ENCODE data around the gene TDRD7. TPM values are rescaled to one million over a fixed set of nuclear protein-coding genes. Genes with fewer than 3 reads are reported as not detected.

Gene TDRD7
- total RNA-seq, 3 donors from 2014 or later = 31.1 to 36.6 (median 33.4) TPM

DNA sequence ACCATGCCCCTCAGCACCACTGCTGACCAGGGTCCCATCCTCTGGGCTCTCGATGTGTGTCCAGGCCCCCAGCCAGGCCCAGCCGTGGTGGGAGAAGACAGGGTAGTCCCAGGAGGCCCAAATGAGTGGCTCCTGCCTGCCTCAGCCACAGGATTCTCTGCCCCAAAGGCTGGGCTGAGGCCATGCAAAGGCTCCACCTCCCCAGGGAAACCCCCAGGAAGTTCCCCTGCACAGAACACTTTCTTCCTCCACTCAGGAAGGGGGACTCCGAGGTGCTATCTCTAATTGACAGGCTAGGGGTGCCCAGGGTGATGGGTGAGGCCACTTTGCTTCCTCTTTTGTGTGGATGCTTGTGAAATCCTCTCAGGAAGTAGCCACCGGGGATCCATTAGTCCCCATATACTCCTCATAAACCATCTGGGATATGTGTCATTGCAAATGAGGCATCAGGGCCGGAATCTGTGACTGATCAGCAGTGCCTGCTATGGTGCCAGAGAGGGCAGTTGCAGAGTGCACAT lies 23.1 kb upstream of the TDRD7 start:
- DNase-seq (no peak), ATAC-seq (no peak)
- no peak for TF ChIP-seq CTCF (IDR thresholded peaks at IDR 0.05)
- no peaks in the 10 kb centered on the region for H3K9me3 ChIP-seq
- H3K4me3 ChIP-seq = no peak overlapping the region
- peaks cover 13% of the 10 kb centered on the region for H3K4me1 ChIP-seq (ENCODE audit: low read depth)
- intact Hi-C loops (cut with DNase I, micrococcal nuclease) = no loop called here
- no peaks in the 10 kb centered on the region for H3K36me3 ChIP-seq (ENCODE audit: low read depth)

- H3K4me3 ChIP-seq = no peak overlapping the region
- ATAC-seq = no peak
- DNase-seq = no peak
- H3K4me1 ChIP-seq (ENCODE audit: low read depth) = peaks cover 13% of the 10 kb centered on the region
- H3K36me3 ChIP-seq (ENCODE audit: low read depth) = no peaks in the 10 kb centered on the region
- no peak for TF ChIP-seq CTCF (IDR thresholded peaks at IDR 0.05)
- intact Hi-C loops (cut with DNase I, micrococcal nuclease) = no loop called here
- no peaks in the 10 kb centered on the region for H3K9me3 ChIP-seq
Observed at GRCh38 chr9:97389249-97389648, 22.6 kb upstream of the TDRD7 start.

GRCh38 chr9:97390791-97391406 lies 21.0 kb upstream of the TDRD7 start:
- intact Hi-C loops (cut with DNase I, micrococcal nuclease) = loop anchor here in 1 of 2 donors (10.0 kb wide), 1 partner anchor 536 kb away; the partner anchor contains the start of gene ZNF782
- TF ChIP-seq CTCF (IDR thresholded peaks at IDR 0.05) = no peak
- Histone ChIP-seq H3K36me3 (ENCODE audit: low read depth) (no peaks in the 10 kb centered on the region), H3K4me1 (ENCODE audit: low read depth) (peaks cover 10% of the 10 kb centered on the region), H3K4me3 (no peak overlapping the region), H3K9me3 (no peaks in the 10 kb centered on the region)
- ATAC-seq = no peak
- DNase-seq = no peak

GRCh38 chr9:97394881-97395280 lies 17.0 kb upstream of the TDRD7 start:
- no peak for DNase-seq
- Histone ChIP-seq H3K36me3 (ENCODE audit: low read depth) (no peaks in the 10 kb centered on the region), H3K4me1 (ENCODE audit: low read depth) (no peaks in the 10 kb centered on the region), H3K4me3 (no peak overlapping the region), H3K9me3 (no peaks in the 10 kb centered on the region)
- intact Hi-C loops (cut with DNase I, micrococcal nuclease) = loop anchor here (5.0 to 10.0 kb wide), 2 partner anchors 533 to 540 kb away; partner anchors contain the start of gene ZNF782 (in 1 of the 2)
- no peak for TF ChIP-seq CTCF (IDR thresholded peaks at IDR 0.05)
- ATAC-seq = no peak

- DNase-seq (no peak), ATAC-seq (no peak)
- TF ChIP-seq CTCF (IDR thresholded peaks at IDR 0.05) = no peak
- no peaks in the 10 kb centered on the region for H3K9me3 ChIP-seq
- H3K36me3 ChIP-seq (ENCODE audit: low read depth) = no peaks in the 10 kb centered on the region
- no peaks in the 10 kb centered on the region for H3K4me1 ChIP-seq (ENCODE audit: low read depth)
- intact Hi-C loops (cut with DNase I, micrococcal nuclease) = loop anchor here (5.0 to 10.0 kb wide), 2 partner anchors 533 to 541 kb away; partner anchors contain the start of gene ZNF782 (in 1 of the 2)
- no peak overlapping the region for H3K4me3 ChIP-seq
Observed at GRCh38 chr9:97395745-97396144, 16.2 kb upstream of the TDRD7 start.

Measured in mucosa of descending colon (tissue), 3 donors.